ENCODE data around the gene PEAR1.
A peak's percentile ranks its signal among the peaks of the same experiment; 100 is the strongest.

PEAR1 gene

GRCh38 chr1:156942176-156942575, 48.7 kb downstream of the PEAR1 start:
- no peak for DNase-seq

- DNase-seq: no peak
These were observed 49.1 kb downstream of the PEAR1 start for GRCh38 chr1:156942576-156942975.

GRCh38 chr1:156943756-156944155, 50.2 kb downstream of the PEAR1 start:
- DNase-seq: no peak

- no peak for DNase-seq
These were observed 50.8 kb downstream of the PEAR1 start for GRCh38 chr1:156944268-156944667.

- DNase-seq: no peak
These were observed 51.3 kb downstream of the PEAR1 start for GRCh38 chr1:156944848-156945247.

GRCh38 chr1:156945881-156946661, 52.6 kb downstream of the PEAR1 start:
- DNase-seq: no peak

GRCh38 chr1:156947127-156947526, 53.6 kb downstream of the PEAR1 start:
- no peak for DNase-seq

GRCh38 chr1:156947818-156948525, 54.5 kb downstream of the PEAR1 start:
- DNase-seq: no peak

- no peak for DNase-seq
These were observed 55.2 kb downstream of the PEAR1 start for GRCh38 chr1:156948708-156949107.

GRCh38 chr1:156949127-156949526, 55.6 kb downstream of the PEAR1 start:
- DNase-seq: no peak

GRCh38 chr1:156951371-156951770, 57.9 kb downstream of the PEAR1 start:
- DNase-seq: no peak

GRCh38 chr1:156953571-156953970, 60.1 kb downstream of the PEAR1 start:
- DNase-seq: no peak

- DNase-seq: no peak
These were observed 62.8 kb downstream of the PEAR1 start for GRCh38 chr1:156956333-156956732.

GRCh38 chr1:156957634-156958033, 64.1 kb downstream of the PEAR1 start:
- no peak for DNase-seq

- DNase-seq: no peak
These were observed 64.8 kb downstream of the PEAR1 start for GRCh38 chr1:156958247-156958714.

- DNase-seq: no peak
These were observed 65.9 kb downstream of the PEAR1 start for GRCh38 chr1:156959414-156959813.

- no peak for DNase-seq
These were observed 66.4 kb downstream of the PEAR1 start for GRCh38 chr1:156959925-156960324.

GRCh38 chr1:156961709-156962108, 68.2 kb downstream of the PEAR1 start:
- DNase-seq: peak; percentile 38

GRCh38 chr1:156963621-156964020, 70.1 kb downstream of the PEAR1 start:
- DNase-seq: peak; percentile 29

- DNase-seq: no peak
These were observed 70.9 kb downstream of the PEAR1 start for GRCh38 chr1:156964441-156964840.

All from activated T-cell treated with anti-CD3 and anti-CD28 coated beads, Interleukin-2, amount 50 U/mL, for 1 hour (primary cell).